HCT116 (cell line): ENCODE data around the gene CFAP54. TPM values are rescaled to one million over a fixed set of nuclear protein-coding genes. Genes with fewer than 3 reads are reported as not detected.

ENCODE experiments used
- ATAC-seq: fragments of 200-7000 bp; cut with Tn5 transposase; 2 replicates; pipeline ENCODE4 v1.9.1; 2020; ENCODE audit warnings: mild to moderate bottlenecking, moderate library complexity
- BruUV-seq: library from RNA; stranded (reverse); fragments of 400-500 nt; replicated peaks from 2 replicates; lab custom pipeline; 2021; lab: Mats Ljungman, UMichigan
- CTCF ChIA-PET: fragments of 300-600 bp; sonication (Branson Sonifier 250); formaldehyde crosslinking; loops from one replicate; lab custom pipeline; 2021; ENCODE audit warnings: antibody characterized with exemption; lab: Charles Lee
- POLR2A ChIA-PET: fragments of 300-600, 350-600 bp; sonication (Branson Sonifier 250); formaldehyde crosslinking; loops from one replicate; lab custom pipeline; 2021; ENCODE audit warnings: antibody characterized with exemption; lab: Charles Lee
- RAD21 ChIA-PET, 2 experiments: fragments of 300-600 bp; sonication (Branson Sonifier 250); formaldehyde crosslinking; loops; one replicate each; lab custom pipeline; 2023; ENCODE audit warnings: low total read pairs in 2 of 2; ENCODE audit not compliant: uncharacterized antibody in 2 of 2, unreplicated experiment in 2 of 2, low non-redundant PET in 1 of 2; lab: Charles Lee
- DNase-seq: peaks from one replicate; pipeline ENCODE4 v3.0.0-alpha.2; 2010; ENCODE audit warnings: low read depth, low spot score
- H2AFZ ChIP-seq: fragments of 200-600 bp; shearing (Covaris generic), sonication (generic); 2 replicates; pipeline ENCODE4 v1.6.1; 2017; ENCODE audit warnings: low read depth, mixed run types, mixed read lengths, antibody characterized with exemption, low read length; ENCODE audit not compliant: poor library complexity, severe bottlenecking
- H3K27ac ChIP-seq: 2 replicates; pipeline ENCODE4 v1.5.1; 2012; ENCODE audit warnings: low read depth, low read length
- H3K27me3 ChIP-seq: fragments of 200-600 bp; sonication (generic); 2 replicates; pipeline ENCODE4 v1.6.1; 2016; ENCODE audit warnings: mixed run types, low read length, mixed read lengths; ENCODE audit not compliant: insufficient read depth
- H3K36me3 ChIP-seq, 2 experiments: fragments of 200-500 bp in 1 of 2; fragments of 200-600 bp in 1 of 2; sonication (Bioruptor generic) in 1 of 2; sonication (generic) in 1 of 2; 2 replicates each; pipeline versions ENCODE4 v1.5.1 to v1.6.1; 2014 to 2016; ENCODE audit warnings: low read length in 2 of 2, inconsistent platforms in 1 of 2, mixed read lengths in 1 of 2, mixed run types in 1 of 2; ENCODE audit not compliant: insufficient read depth in 2 of 2, control insufficient read depth in 1 of 2
- H3K4me1 ChIP-seq, 2 experiments: fragments of 200-600 bp in 1 of 2; sonication (generic) in 1 of 2; 2 replicates each; pipeline versions ENCODE4 v1.5.1 to v1.6.1; 2012 to 2017; ENCODE audit warnings: low read length in 2 of 2, inconsistent platforms in 1 of 2, mild to moderate bottlenecking in 1 of 2, mixed read lengths in 1 of 2, mixed run types in 1 of 2, moderate library complexity in 1 of 2; ENCODE audit not compliant: insufficient read depth in 2 of 2, control insufficient read depth in 1 of 2
- H3K4me2 ChIP-seq: fragments of 200-600 bp; sonication (generic); 2 replicates; pipeline ENCODE4 v1.6.1; 2017; ENCODE audit warnings: mixed run types, low read length, mixed read lengths
- H3K4me3 ChIP-seq, 2 experiments: fragments of 200-600 bp in 1 of 2; sonication (generic) in 1 of 2; replicated peaks in 1 of 2; 2 replicates each; pipeline ENCODE4 v1.5.1; 2011 to 2016; ENCODE audit warnings: low read length in 2 of 2, control low read depth in 1 of 2, low read depth in 1 of 2, mild to moderate bottlenecking in 1 of 2, mixed read lengths in 1 of 2, mixed run types in 1 of 2
- H3K79me2 ChIP-seq: fragments of 200-600 bp; sonication (generic); 2 replicates; pipeline ENCODE4 v1.6.1; 2017; ENCODE audit warnings: mild to moderate bottlenecking, mixed run types, low read length, moderate library complexity, mixed read lengths; ENCODE audit not compliant: insufficient read depth
- H3K9ac ChIP-seq: fragments of 200-600 bp; sonication (generic); 2 replicates; pipeline ENCODE4 v1.6.1; 2016; ENCODE audit warnings: low read length, mixed read lengths
- H3K9me2 ChIP-seq: fragments of 200-600 bp; sonication (generic), shearing (Covaris generic); 2 replicates; pipeline ENCODE4 v1.6.1; 2017; ENCODE audit warnings: mixed run types, mild to moderate bottlenecking, moderate library complexity; ENCODE audit not compliant: insufficient read depth
- H3K9me3 ChIP-seq, 2 experiments: fragments of 200-500 bp in 1 of 2; fragments of 200-600 bp in 1 of 2; sonication (Bioruptor generic) in 1 of 2; sonication (generic) in 1 of 2; 2 replicates each; pipeline ENCODE4 v1.6.1; 2014 to 2017; ENCODE audit warnings: low read length in 2 of 2, mixed read lengths in 2 of 2, inconsistent platforms in 1 of 2, low read depth in 1 of 2, mild to moderate bottlenecking in 1 of 2, mixed run types in 1 of 2, moderate library complexity in 1 of 2; ENCODE audit not compliant: control insufficient read depth in 1 of 2, insufficient read depth in 1 of 2
- H4K20me1 ChIP-seq: fragments of 200-600 bp; sonication (generic), shearing (Covaris generic); 2 replicates; pipeline ENCODE4 v1.6.1; 2017; ENCODE audit warnings: mixed run types, mild to moderate bottlenecking, moderate library complexity; ENCODE audit not compliant: insufficient read depth
- CBX3 ChIP-seq: IDR thresholded peaks from 2 replicates; pipeline ENCODE4 v1.6.1; 2012; ENCODE audit warnings: low read depth
- EGR1 ChIP-seq: IDR thresholded peaks from 2 replicates; pipeline ENCODE4 v1.6.1; 2012; ENCODE audit warnings: low read depth
- ELF1 ChIP-seq: IDR thresholded peaks from 2 replicates; pipeline ENCODE4 v1.6.1; 2012; ENCODE audit warnings: low read depth, borderline replicate concordance
- EZH2 ChIP-seq: fragments of 200-600 bp; sonication (generic); IDR thresholded peaks from 2 replicates; pipeline ENCODE4 v1.6.1; 2017; ENCODE audit warnings: antibody characterized with exemption, mixed run types
- EZH2phosphoT487 ChIP-seq: fragments of 200-600 bp; IDR thresholded peaks from 2 replicates; pipeline ENCODE4 v1.6.1; 2018; ENCODE audit warnings: antibody characterized with exemption, borderline replicate concordance
- POLR2A ChIP-seq: IDR thresholded peaks from 2 replicates; pipeline ENCODE4 v1.7.0; 2011; ENCODE audit warnings: borderline replicate concordance; ENCODE audit not compliant: insufficient read depth, insufficient read length; ENCODE audit errors: extremely low read depth
- SP1 ChIP-seq: IDR thresholded peaks from 2 replicates; pipeline ENCODE4 v1.6.1; 2012; ENCODE audit warnings: low read depth
- YY1 ChIP-seq: IDR thresholded peaks from 2 replicates; pipeline ENCODE4 v1.6.1; 2011; ENCODE audit warnings: low read length, low read depth, moderate library complexity, mild to moderate bottlenecking; ENCODE audit not compliant: insufficient replicate concordance; ENCODE audit errors: extremely low read depth
- ZFX ChIP-seq: fragments of 450-650 bp; IDR thresholded peaks from 2 replicates; pipeline ENCODE4 v1.6.1; 2017
- intact Hi-C: fragments of 100-400 bp; cut with micrococcal nuclease; formaldehyde crosslinking; loops from 2 replicates; pipeline ENCODE4 v1.10.0; 2022
- total RNA-seq: library from RNA; stranded (reverse); gene quantifications from one replicate; pipeline ENCODE4 v1.2.1, GENCODE V29; 2021; ENCODE audit not compliant: unreplicated experiment
- TF ChIP-seq, protein P1 (sequence below): IDR thresholded peaks from 2 replicates; pipeline ENCODE4 v1.6.1; 2011; ENCODE audit warnings: mild to moderate bottlenecking, low read length, moderate library complexity; ENCODE audit not compliant: insufficient replicate concordance; ENCODE audit errors: extremely low read depth

CFAP54 gene
- total RNA-seq, 1 experiment from 2014 or later = 0.25 TPM

GRCh38 chr12:96472384-96472783 is 17.0 kb upstream of the CFAP54 start:
- Histone ChIP-seq H2AFZ (no peak overlapping the region), H3K4me1 (peaks cover 0 to 3% of the 10 kb centered on the region in 2 experiments; a peak in 2 of 4 replicates), H3K79me2 (no peaks in the 10 kb centered on the region), H3K36me3 (no peaks in the 10 kb centered on the region), H3K9me2 (no peaks in the 10 kb centered on the region), H4K20me1 (no peaks in the 10 kb centered on the region), H3K9me3 (no peaks in the 10 kb centered on the region), H3K27me3 (no peaks in the 10 kb centered on the region), H3K4me2 (no peak overlapping the region), H3K4me3 (no peak overlapping the region), H3K9ac (no peak overlapping the region), H3K27ac (no peak overlapping the region)
- ATAC-seq = no peak
- CTCF ChIA-PET = no interaction called here
- BruUV-seq = no TSS peak
- no peak for DNase-seq
- no peak for TF ChIP-seq ELF1
- RAD21 ChIA-PET = no interaction called here
- POLR2A ChIA-PET = no interaction called here
- intact Hi-C loops = no loop called here

- no peaks in the 10 kb centered on the region for H3K9me3 ChIP-seq
- no peaks in the 10 kb centered on the region for H3K9me2 ChIP-seq
- BruUV-seq = no TSS peak
- no peaks in the 10 kb centered on the region for H3K27me3 ChIP-seq
- H3K27ac ChIP-seq = no peak overlapping the region
- no peak overlapping the region for H3K4me2 ChIP-seq
- H2AFZ ChIP-seq = no peak overlapping the region
- H3K9ac ChIP-seq = no peak overlapping the region
- H3K36me3 ChIP-seq = no peaks in the 10 kb centered on the region
- RAD21 ChIA-PET = no interaction called here
- H3K4me3 ChIP-seq = no peak overlapping the region
- DNase-seq (no peak), ATAC-seq (no peak)
- CTCF ChIA-PET = no interaction called here
- no peaks in the 10 kb centered on the region for H3K79me2 ChIP-seq
- H4K20me1 ChIP-seq = no peaks in the 10 kb centered on the region
- TF ChIP-seq SP1 = no peak
- no peak for TF ChIP-seq ZFX
- no peak for TF ChIP-seq EZH2phosphoT487
- TF ChIP-seq EGR1 = no peak
- TF ChIP-seq, protein P1, sequence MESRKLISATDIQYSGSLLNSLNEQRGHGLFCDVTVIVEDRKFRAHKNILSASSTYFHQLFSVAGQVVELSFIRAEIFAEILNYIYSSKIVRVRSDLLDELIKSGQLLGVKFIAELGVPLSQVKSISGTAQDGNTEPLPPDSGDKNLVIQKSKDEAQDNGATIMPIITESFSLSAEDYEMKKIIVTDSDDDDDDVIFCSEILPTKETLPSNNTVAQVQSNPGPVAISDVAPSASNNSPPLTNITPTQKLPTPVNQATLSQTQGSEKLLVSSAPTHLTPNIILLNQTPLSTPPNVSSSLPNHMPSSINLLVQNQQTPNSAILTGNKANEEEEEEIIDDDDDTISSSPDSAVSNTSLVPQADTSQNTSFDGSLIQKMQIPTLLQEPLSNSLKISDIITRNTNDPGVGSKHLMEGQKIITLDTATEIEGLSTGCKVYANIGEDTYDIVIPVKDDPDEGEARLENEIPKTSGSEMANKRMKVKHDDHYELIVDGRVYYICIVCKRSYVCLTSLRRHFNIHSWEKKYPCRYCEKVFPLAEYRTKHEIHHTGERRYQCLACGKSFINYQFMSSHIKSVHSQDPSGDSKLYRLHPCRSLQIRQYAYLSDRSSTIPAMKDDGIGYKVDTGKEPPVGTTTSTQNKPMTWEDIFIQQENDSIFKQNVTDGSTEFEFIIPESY = no peak
- no peak for TF ChIP-seq YY1
- TF ChIP-seq POLR2A = no peak
- TF ChIP-seq EZH2 = no peak
- TF ChIP-seq CBX3 = no peak
- TF ChIP-seq, all 23 proteins: peak for 0
- intact Hi-C loops = no loop called here
- H3K4me1 ChIP-seq = no peaks in the 10 kb centered on the region
- POLR2A ChIA-PET = no interaction called here
Observed at GRCh38 chr12:96473394-96474093, 15.8 kb upstream of the CFAP54 start.
